ENCODE measurements around the gene SLC8A3. TPM values are rescaled to one million over a fixed set of nuclear protein-coding genes. Genes with fewer than 3 reads are reported as not detected.

SLC8A3 gene
- total RNA-seq, 1 donor from 2014 or later, result 0.24 TPM

GRCh38 chr14:70094631-70095030, 94.1 kb downstream of the SLC8A3 start:
- H4K20me1 ChIP-seq (ENCODE audit: low read depth), result no peaks in the 10 kb centered on the region
- no peaks in the 10 kb centered on the region for H3K36me3 ChIP-seq
- no peak overlapping the region for H3K27ac Mint-ChIP-seq
- no peaks in the 10 kb centered on the region for H3K9me3 Mint-ChIP-seq
- H2AFZ ChIP-seq (replicated peaks), result no peak overlapping the region
- no peaks in the 10 kb centered on the region for H3K36me3 Mint-ChIP-seq
- no peaks in the 10 kb centered on the region for H3K79me2 ChIP-seq (ENCODE audit: low read depth)
- no peak for DNase-seq (ENCODE audit: low spot score)
- peaks cover 22% of the 10 kb centered on the region for H3K4me1 Mint-ChIP-seq
- H3K4me3 ChIP-seq, result no peak overlapping the region
- no peaks in the 10 kb centered on the region for H3K27me3 Mint-ChIP-seq (ENCODE audit: insufficient read depth, low read depth)
- H3K27ac ChIP-seq, result no peak overlapping the region
- TF ChIP-seq EZH2phosphoT487 (IDR thresholded peaks at IDR 0.05) (no peak), CTCF (IDR thresholded peaks at IDR 0.05) (no peak), EZH2 (IDR thresholded peaks at IDR 0.05) (no peak)
- H3K9me3 ChIP-seq (ENCODE audit: low read depth), result no peaks in the 10 kb centered on the region
- H3K9ac ChIP-seq, result no peak overlapping the region
- no peaks in the 10 kb centered on the region for H3F3A ChIP-seq (ENCODE audit: low read depth)
- no peak overlapping the region for H3K4me3 Mint-ChIP-seq
- H3K4me2 ChIP-seq, result no peak overlapping the region
- H3K27me3 ChIP-seq, result no peaks in the 10 kb centered on the region
- H3K4me1 ChIP-seq, result no peaks in the 10 kb centered on the region

GRCh38 chr14:70094106-70094505, 94.6 kb downstream of the SLC8A3 start:
- H3K36me3 ChIP-seq, result no peaks in the 10 kb centered on the region
- H3K79me2 ChIP-seq (ENCODE audit: low read depth), result no peaks in the 10 kb centered on the region
- no peaks in the 10 kb centered on the region for H4K20me1 ChIP-seq (ENCODE audit: low read depth)
- Mint-ChIP-seq H3K4me3 (no peak overlapping the region), H3K4me1 (peaks cover 22% of the 10 kb centered on the region), H3K9me3 (no peaks in the 10 kb centered on the region), H3K27me3 (ENCODE audit: insufficient read depth, low read depth) (no peaks in the 10 kb centered on the region), H3K36me3 (no peaks in the 10 kb centered on the region), H3K27ac (no peak overlapping the region)
- no peaks in the 10 kb centered on the region for H3K4me1 ChIP-seq
- H3K4me3 ChIP-seq, result no peak overlapping the region
- H2AFZ ChIP-seq (replicated peaks), result no peak overlapping the region
- DNase-seq (ENCODE audit: low spot score), result no peak
- H3K9me3 ChIP-seq (ENCODE audit: low read depth), result no peaks in the 10 kb centered on the region
- H3K27me3 ChIP-seq, result no peaks in the 10 kb centered on the region
- H3K9ac ChIP-seq, result no peak overlapping the region
- TF ChIP-seq EZH2phosphoT487 (IDR thresholded peaks at IDR 0.05), result no peak
- TF ChIP-seq CTCF (IDR thresholded peaks at IDR 0.05), result no peak
- no peak for TF ChIP-seq EZH2 (IDR thresholded peaks at IDR 0.05)
- no peak overlapping the region for H3K4me2 ChIP-seq
- no peak overlapping the region for H3K27ac ChIP-seq
- H3F3A ChIP-seq (ENCODE audit: low read depth), result no peaks in the 10 kb centered on the region

- DNase-seq (ENCODE audit: low spot score), result no peak
- H3K36me3 ChIP-seq, result no peaks in the 10 kb centered on the region
- H2AFZ ChIP-seq (replicated peaks), result no peak overlapping the region
- H3K79me2 ChIP-seq (ENCODE audit: low read depth), result no peaks in the 10 kb centered on the region
- no peaks in the 10 kb centered on the region for H3K27me3 ChIP-seq
- H3K4me1 ChIP-seq, result no peaks in the 10 kb centered on the region
- H3F3A ChIP-seq (ENCODE audit: low read depth), result no peaks in the 10 kb centered on the region
- Mint-ChIP-seq H3K27me3 (ENCODE audit: insufficient read depth, low read depth) (no peaks in the 10 kb centered on the region), H3K9me3 (no peaks in the 10 kb centered on the region), H3K36me3 (no peaks in the 10 kb centered on the region), H3K4me1 (peaks cover 19% of the 10 kb centered on the region), H3K27ac (no peak overlapping the region), H3K4me3 (no peak overlapping the region)
- H3K9me3 ChIP-seq (ENCODE audit: low read depth), result no peaks in the 10 kb centered on the region
- no peak overlapping the region for H3K4me2 ChIP-seq
- H3K27ac ChIP-seq, result no peak overlapping the region
- H3K4me3 ChIP-seq, result no peak overlapping the region
- no peak overlapping the region for H3K9ac ChIP-seq
- H4K20me1 ChIP-seq (ENCODE audit: low read depth), result no peaks in the 10 kb centered on the region
- TF ChIP-seq EZH2phosphoT487 (IDR thresholded peaks at IDR 0.05) (no peak), EZH2 (IDR thresholded peaks at IDR 0.05) (no peak), CTCF (IDR thresholded peaks at IDR 0.05) (no peak)
These were observed 95.6 kb downstream of the SLC8A3 start for GRCh38 chr14:70093156-70093555.

GRCh38 chr14:70087380-70087697, 101.4 kb downstream of the SLC8A3 start:
- no peaks in the 10 kb centered on the region for H3K36me3 ChIP-seq
- H3K27ac Mint-ChIP-seq, result no peak overlapping the region
- no peak overlapping the region for H2AFZ ChIP-seq (replicated peaks)
- peaks cover 16% of the 10 kb centered on the region for H3K27me3 ChIP-seq
- H3K4me1 Mint-ChIP-seq, result no peaks in the 10 kb centered on the region
- no peaks in the 10 kb centered on the region for H3K36me3 Mint-ChIP-seq
- H3K27me3 Mint-ChIP-seq (ENCODE audit: insufficient read depth, low read depth), result peaks cover 2% of the 10 kb centered on the region
- no peak overlapping the region for H3K4me3 Mint-ChIP-seq
- H3K9me3 ChIP-seq (ENCODE audit: low read depth), result no peaks in the 10 kb centered on the region
- H3F3A ChIP-seq (ENCODE audit: low read depth), result no peaks in the 10 kb centered on the region
- no peak overlapping the region for H3K9ac ChIP-seq
- H3K4me1 ChIP-seq, result no peaks in the 10 kb centered on the region
- no peak for DNase-seq (ENCODE audit: low spot score)
- no peaks in the 10 kb centered on the region for H3K79me2 ChIP-seq (ENCODE audit: low read depth)
- TF ChIP-seq EZH2 (IDR thresholded peaks at IDR 0.05) (no peak), EZH2phosphoT487 (IDR thresholded peaks at IDR 0.05) (no peak), CTCF (IDR thresholded peaks at IDR 0.05) (no peak)
- no peak overlapping the region for H3K4me2 ChIP-seq
- H3K27ac ChIP-seq, result no peak overlapping the region
- no peaks in the 10 kb centered on the region for H4K20me1 ChIP-seq (ENCODE audit: low read depth)
- H3K4me3 ChIP-seq, result no peak overlapping the region
- no peaks in the 10 kb centered on the region for H3K9me3 Mint-ChIP-seq

Data from neural progenitor cell (in vitro differentiated cells).